HG02642 (cell line): Measurements from ENCODE around the gene SPTBN4.
"Not testable (repeated sequence)": the region's sequence is repeated elsewhere in the genome, so short reads cannot be mapped to it uniquely, and the experiment has no call there.

Source experiments
- ATAC-seq: cut with Tn5 transposase; IDR thresholded peaks from one replicate; pipeline ENCODE4 v1.9.1; 2021; ENCODE audit warnings: mild to moderate bottlenecking; ENCODE audit not compliant: unreplicated experiment, poor library complexity

The SPTBN4 gene

DNA sequence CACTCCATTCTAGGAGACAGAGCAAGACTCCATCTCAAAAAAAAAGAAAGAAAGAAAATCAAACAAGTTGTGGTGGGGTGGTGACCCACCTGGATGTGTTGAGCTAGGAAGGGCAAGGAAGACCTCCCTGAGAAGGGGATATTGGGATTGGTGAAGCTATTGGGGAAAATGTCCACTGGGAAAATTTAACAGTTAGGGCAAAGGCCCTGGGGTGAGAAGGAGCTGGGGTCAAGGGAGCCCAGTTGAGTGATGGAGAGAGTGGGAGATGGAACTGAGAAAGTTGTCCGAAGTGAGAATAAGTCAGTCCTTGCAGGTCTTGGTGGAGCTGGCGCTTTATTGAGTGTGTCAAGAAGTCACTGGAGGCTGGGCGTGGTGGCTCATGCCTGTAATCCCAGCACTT is 28.5 kb upstream of the SPTBN4 start:
- no peak for ATAC-seq

DNA sequence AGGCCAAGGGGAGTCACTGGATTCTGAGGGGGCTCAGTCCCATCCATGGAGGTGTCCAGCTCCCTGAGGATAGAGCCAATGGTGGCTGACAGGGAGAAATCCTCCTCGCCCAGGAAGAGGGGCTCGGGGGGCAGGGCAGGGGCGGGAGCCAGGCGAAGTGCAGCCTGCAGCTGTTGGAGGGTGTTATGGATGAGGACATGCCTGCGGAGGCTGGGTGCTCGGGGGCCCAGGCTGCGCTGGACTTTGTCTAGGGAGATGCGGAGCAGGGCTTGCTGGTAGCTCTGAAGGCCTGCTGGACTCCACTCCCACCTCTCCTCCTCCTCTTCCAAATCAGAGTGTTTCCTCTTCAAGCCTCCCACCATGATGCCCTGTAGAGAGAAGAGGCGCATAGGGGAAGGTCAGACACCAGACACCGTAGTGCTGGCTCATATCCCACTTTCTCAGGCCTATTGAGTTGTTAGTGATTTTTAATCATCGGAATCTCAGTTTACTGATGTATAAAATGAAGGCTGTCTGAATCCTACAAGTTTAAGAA is 25.0 kb upstream of the SPTBN4 start:
- no peak for ATAC-seq

DNA sequence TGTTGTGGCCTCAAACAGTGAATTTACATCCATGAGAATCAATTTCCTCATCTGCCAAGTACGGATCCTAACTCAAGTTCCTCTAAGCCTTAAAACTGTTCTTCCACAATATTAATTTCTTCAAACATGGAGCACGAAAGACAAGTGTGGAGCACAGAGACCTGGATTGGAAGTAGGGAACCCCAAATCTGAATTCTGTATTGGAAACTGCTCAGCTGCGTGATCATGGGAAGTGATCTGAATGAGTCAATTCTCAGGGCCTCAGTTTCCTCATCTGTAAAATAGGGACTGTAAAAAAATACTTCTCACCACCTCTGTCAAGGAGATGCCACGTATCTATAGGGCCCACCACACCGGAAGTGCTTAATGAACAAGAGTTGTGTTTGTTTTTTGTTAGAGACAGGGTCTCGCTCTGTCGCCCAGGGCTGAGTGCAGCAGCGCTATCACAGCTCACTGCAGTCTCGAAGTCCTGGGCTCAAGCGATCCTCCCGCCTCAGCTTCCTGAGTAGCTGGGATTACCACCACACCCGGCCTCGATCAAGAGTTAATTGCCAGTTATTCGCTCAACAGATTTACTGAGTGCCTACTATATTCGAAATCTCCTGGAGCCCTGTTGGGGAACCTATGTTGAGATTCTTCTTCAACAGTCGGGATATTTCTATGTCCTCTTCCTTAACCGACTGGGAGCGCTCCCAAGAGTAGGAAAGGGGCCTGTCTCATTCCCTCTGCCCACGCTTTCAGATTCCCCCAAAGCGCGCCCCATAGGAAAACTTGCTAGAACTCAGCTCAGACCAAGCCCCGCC is 24.3 kb upstream of the SPTBN4 start:
- no peak for ATAC-seq

DNA sequence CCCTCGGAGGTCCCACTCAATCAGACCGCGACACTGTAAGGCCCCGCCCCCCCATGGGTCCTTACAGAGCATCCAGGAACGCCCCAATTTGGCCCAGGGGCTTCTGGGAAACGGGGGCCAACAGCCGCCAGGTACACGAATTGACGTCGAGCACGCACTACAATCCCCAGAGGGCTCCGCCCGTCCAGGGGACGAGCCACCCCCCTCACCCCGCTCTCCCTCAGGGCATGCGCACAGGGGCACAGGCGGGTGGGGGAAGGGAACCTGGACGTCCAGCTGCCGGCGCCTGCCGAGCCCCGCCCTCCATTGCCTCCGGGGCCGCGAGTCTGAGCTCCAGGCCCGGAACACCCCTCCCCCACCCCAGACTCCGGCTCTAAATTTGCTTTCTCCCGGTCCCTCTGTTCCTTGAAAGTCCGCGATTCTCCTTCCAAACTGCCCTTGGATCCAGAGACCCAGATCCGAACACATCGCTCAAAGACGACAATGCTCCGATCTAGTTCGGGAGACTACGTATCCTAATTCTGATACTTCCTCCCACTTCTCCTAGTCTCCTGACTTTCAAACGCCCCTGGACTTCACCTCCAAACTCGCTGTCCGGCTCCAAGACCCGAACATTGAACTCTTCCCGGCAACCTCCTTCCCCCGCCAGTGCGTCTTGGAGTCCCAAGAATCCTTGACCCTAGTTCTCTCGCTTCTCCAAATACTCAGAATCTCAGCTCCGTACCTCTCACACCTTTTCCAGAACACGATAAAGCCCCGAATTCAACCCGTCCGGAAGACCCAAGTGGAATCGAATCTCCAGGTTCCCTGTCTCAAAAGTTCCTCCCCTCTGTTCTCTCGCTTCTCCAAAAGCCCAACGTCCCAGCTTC is 23.4 kb upstream of the SPTBN4 start:
- peak; percentile 73 for ATAC-seq

DNA sequence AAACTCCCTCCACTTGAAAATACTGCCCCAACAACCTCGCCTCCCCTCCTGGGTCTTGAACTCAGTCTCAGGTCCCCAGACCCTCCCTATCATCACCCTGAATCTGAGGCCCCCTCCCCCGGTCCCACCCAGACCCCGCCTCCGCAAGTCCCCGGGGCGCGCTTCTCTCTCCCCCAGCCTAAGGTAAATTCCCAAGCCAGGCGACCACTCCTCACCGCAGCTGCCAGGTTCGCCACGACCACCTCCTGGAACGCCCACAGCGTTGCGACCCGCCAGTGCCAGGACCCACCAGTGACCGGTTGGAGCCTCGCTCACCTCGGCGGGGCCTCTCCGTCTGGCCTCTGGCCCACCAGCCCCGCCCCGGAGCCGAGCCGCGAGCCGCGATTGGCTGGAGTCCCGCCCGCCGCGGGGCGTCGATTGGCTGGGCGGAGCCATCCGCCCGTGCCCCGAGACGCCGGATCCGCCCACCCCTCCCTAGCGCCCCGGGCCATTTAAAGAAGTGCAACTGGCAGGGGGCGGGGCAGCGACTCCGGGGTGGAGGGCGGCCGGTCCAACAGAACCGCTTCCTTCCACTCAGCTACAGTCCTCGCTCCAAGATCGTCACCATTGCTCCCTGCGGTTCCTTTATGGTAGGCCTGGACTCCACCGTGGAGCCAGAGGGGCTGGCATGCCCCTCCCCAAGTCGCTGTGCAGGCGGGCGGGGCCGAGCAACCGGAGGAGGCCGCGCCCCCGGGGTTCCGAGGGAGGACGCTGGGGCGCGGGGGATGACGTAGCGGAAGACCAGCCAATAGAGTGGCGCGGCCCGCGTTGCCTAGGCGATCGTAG is 22.6 kb upstream of the SPTBN4 start, which contains the start of gene SERTAD3:
TSS of gene SERTAD3 (minus strand) at position 336 of the 825 bp plus-strand sequence. CDS start 2,255 bp downstream, outside the sequence.
- peak; percentile 74 for ATAC-seq

DNA sequence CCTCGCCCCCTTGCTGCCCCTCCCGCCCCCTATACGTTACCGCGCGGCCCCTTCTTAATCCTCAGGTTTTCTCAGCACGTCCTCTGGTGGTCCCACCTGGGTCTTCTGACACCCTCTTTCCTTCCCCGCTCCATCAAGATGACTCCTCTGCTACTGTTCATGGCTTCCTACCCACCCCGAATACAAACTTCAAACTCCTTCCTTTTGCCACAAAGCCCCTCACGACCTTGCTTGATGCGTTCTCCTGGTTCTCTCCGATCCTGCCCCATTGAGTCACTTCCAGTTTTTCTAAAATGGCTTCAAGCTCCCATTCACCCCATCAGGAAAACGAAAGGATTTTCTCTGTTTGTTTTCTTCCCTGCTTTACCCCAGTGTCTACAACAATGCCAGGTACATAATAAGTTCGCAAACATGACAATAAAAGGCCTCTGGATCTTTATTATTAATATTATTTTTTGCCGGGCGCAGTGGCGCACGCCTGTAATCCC is 21.9 kb upstream of the SPTBN4 start:
- no peak for ATAC-seq

DNA sequence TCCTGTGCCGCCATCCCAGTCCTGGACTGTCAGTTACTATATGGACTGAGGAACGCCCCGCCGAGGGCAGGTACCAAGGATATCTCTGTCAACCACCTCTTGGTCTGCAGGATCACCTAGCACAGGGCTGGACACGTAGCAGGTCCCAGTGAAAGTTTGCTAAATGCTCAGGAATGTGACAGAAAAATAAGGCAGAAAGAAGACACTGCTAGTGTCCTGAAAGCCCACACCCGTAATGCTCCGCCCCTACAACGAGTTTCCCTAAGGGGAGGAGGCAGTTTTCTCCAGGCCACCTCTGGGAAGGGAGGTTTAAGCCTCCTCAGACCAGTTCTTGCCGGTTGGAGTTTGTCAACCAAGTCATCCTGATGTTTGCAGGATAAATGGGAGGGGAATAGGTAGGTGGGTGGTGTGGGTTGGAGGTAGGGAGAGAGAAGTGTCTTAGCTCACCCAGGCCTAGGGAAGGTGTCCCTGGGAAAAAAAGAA is 21.0 kb upstream of the SPTBN4 start:
- ATAC-seq, result no peak

DNA sequence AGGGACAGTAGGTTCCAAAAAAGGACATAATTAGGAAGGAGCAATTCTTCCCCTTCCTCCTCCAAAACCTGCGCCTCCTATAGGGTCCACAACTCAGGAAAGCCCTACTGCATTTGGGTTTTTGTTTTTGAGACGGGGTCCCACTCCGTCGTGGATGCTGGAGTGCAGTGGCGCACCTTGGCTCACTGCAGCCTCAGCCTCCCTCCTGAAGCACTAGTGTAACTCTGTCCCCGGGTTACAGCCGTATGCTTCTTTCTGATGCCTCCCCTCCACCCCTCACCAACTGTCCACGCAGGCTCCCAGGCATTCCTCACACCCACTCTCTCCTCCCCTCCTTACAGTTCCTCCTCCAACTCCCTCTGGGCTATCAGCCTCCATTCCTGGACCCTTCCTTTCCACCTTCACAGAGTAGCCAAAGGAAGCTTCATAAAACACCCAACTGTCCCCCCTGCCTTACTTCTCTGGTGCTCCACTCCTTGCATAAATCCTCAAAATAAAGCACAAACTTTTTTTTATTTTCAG is 20.5 kb upstream of the SPTBN4 start:
- no peak for ATAC-seq

DNA sequence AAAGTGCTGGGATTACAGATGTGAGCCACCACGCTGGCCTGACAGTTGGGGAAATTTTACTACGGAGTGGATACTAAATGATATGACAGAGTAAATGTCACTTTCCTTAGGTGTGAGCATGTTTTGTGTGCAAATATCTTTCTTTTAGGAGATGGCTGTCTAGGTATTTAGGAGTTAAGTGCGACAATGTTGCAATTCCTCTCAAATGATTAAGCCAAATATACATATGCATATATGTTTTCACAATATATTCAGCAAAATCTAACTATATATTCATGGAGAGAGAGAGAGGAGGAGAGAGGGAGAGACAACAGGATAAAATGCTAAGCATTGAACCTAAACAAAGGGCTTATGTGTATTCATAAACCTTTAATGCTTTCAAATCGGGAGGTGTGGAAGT is 17.3 kb upstream of the SPTBN4 start:
- no peak for ATAC-seq

DNA sequence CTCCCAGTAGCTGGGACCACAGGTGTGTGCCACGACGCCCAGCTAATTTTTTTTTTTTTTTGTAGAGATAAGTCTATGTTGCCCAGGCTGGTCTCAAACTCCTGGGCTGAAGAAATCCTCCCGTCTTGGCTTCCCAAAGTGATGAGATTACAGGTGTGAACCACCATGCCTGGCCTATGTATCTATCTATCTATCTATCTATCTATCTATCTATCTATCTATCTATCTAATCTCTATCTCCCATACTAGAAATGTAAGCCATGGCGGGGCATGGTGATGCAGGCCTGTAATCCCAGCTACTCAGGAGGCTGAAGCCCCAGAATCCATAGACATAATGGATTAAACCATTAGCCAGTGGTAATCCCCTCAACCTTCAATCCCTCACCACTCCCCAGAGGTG is 16.1 kb upstream of the SPTBN4 start:
- no peak for ATAC-seq

DNA sequence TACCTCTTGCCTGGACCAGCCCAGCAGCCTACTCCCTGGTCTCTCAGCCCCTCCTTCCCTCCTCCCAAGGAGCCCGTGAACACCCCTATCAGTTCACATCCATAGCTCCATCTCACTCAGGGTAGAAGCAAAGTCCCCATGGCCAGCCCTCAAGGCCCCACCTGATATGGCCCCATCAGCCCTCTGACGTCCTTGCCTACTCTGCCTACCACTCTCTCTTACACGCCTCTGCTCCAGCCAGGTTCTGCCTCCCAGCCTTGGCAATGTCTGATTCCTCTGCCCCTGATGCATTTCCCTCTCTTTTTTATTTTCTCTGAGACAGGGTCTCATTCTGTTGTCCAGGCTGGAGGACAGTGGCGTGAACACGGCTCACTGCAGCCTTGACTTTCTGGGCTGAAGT is 14.8 kb upstream of the SPTBN4 start:
- no peak for ATAC-seq

DNA sequence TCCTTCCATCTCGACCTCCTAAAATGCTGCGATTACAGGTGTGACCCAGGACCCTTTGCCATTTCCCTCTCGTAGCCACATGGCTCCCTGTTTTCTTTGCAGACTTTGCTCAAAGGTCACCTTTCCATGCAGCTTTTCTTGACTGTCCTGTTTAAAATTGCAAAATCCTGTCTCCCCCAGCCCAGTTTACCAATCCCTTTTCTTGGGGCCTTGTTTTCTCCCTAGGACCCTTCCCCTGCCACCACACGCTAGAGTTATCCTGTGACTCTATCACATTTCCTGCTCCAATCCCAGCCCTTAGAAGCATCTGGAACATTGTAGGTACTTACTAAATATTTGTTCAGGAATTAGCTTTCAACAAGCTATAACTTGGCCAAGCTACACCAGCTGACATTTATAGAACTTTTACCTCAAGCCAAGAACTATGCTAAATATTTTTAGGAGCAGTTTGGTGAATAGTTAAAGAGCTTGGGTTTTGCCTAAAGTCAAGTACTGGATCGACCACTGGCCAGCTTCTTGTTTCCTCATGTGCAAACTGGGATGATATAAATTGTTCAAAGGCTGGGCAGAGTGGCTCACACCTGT is 13.6 kb upstream of the SPTBN4 start:
- ATAC-seq, result no peak

DNA sequence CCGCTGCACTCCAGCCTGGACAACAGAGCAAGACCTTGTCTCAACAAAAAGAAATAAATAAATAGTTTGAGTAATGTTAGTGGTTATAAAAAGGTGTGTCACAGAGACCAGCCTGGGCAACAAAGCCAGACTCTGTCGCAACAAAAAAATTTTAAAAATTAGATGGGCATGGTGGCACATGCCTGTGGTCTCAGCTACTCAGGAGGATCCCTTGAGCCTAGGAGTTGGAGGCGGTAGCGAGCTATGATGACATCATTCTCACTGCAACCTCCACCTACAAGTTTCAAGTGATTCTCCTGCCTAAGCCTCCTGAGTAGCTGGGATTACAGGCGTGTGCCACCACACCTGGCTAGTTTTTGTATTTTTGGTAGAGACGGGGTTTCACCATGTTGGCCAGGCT is 12.9 kb upstream of the SPTBN4 start:
- not testable (repeated sequence) for ATAC-seq

DNA sequence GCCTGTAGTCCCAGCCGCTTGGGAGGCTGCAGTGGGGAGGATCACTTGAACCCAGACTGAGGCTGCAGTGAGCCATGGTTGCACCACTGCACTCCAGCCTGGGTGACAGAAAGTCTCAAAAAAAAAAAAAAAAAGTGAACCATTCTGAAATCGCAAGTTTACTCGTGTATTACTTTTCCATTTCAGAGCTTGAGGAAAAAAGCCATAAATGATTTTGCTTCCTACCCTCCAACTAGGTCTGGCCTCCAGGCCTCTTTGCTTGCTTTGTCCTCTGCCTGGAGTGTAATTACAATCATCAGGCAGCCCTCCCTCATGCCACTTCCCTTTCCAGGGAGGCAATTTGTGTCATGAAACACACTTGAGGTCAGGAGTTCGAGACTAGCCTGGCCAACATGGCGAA is 9.8 kb upstream of the SPTBN4 start:
- no peak for ATAC-seq

DNA sequence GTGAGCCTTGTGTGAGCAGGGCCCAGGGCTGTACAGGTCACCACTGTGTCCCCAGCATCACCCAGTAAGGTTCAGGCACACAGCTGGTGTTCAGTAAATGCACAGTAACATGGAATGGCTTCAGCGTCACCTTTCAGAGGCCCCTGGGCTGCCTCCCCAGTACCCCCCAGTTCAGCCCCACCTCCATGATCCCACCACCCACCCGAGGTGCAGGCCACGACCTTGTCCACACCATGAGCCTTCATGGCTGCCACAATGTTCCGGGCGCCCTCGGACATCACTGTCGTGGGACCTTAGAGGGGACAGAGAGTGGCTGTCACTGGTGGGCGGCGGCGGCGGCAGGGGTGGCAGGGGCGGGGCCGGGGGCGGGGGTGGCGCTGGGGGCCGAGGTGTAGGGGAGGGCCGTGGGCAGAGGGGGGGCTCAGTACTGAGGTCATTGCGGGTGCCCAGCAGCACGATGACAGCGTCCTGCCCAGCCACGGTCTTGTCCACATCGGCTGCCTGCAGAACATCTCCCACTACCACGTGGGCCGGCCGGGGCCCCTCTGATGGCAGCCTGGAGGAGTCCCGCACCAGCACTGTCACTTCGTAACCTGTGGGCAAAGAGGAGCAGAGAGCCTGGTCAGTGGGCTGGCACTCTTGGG is 8.7 kb upstream of the SPTBN4 start:
- ATAC-seq, result no peak

DNA sequence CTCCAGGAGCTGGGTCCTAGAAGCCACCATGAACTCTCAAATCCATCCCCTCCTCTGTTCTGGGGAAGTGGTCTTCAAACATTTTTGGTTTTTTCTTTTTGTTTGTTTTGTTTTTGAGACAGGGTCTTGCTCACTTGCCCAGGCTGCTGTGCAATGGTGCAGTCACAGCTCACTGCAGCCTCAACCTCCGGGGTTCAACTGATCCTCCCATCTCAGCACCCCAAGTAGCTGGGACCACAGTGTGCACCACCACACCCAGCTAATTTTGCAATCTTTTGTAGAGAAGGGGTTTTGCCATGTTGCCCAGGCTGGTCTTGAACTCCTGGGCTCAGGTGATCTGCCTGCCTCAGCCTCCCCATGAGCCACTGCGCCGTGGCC is 8.2 kb upstream of the SPTBN4 start:
- no peak for ATAC-seq

DNA sequence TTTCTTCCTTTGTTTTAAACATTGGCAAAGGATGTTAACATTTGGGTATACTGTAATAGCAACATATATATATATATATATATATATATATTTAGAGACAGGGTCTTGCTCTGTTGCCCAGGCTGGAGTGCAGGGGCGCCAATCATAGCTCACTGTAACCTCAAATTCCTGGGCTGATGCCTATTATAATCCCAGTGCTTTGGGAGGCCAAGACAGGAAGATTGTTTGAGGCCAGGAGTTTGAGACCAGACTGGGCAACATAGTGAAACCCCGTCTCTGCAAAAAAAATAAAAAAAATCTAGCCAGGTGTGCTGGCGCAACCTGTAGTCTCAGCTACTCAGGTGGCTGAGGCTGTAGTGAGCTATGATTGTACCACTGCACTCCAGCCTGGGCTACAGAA is 6.6 kb upstream of the SPTBN4 start:
- ATAC-seq, result no peak

DNA sequence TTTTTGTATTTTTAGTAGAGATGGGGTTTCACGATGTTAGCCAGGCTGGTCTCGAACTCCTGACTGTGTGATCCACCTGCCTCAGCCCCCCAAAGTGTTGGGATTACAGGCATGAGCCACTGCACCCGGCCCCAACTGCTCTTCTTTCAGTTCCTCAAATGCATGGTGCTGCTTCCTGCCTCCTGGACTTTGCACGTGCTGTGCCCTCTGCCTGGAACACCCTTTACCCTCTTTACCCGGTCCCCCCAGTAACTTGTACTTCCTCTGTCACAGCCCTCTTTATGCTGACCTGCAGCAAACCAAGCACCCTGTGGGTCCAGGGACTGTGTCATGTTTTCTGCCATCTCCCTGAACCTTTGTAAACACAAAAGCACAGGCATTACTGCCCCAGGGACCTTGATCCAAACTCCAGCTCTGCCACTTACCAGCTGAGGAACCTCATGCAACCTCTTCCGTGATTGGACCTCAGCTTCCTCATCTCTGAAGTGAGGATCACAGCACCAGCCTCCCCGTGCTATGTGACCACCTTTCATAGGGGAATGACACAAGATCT is 5.1 kb upstream of the SPTBN4 start:
- no peak for ATAC-seq

DNA sequence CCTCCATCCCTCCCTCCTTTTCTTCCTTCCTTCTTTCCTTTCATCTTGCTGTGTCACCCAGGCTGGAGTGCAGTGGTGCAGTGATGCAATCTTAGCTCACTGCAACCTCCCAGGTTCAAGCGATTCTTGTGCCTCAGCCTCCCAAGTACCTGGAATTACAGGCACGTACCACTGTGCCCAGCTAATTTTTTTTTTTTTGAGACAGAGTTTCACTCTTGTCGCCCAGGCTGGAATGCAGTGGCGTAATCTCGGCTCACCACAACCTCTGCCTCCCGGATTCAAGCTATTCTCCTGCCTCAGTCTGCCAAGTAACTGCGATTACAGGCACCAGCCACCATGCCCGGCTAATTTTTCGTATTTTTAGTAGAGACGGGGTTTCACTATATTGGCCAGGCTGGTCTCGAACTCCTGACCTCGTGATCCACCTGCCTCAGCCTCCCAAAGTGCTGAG is 3.2 kb upstream of the SPTBN4 start:
- ATAC-seq, result not testable (repeated sequence)
